SK-N-MC (cell line): ENCODE data around the gene RAB3GAP1.

Source experiments
- EZH2 ChIP-seq: fragments of 200-600 bp; sonication (generic); IDR thresholded peaks from one replicate; pipeline ENCODE4 v1.6.1; 2017; ENCODE audit warnings: antibody characterized with exemption
- POLR2AphosphoS5 ChIP-seq: IDR thresholded peaks from 2 replicates; pipeline ENCODE4 v1.6.1; 2012; ENCODE audit warnings: mild to moderate bottlenecking, low read depth, low read length, borderline replicate concordance

GRCh38 chr2:135186054-135186453, 134.0 kb downstream of the RAB3GAP1 start:
- no peak for TF ChIP-seq POLR2AphosphoS5
- no peak for TF ChIP-seq EZH2
